Stimulated activated effector memory CD8-positive, alpha-beta T cell treated with anti-CD3 and anti-CD28 coated beads, Interleukin-12 subunit alpha, Interleukin-12 subunit beta, amount 100 ng/mL, for 72 hours (primary cell): ENCODE results near the gene PTX4.

ENCODE experiments used
- ATAC-seq: fragments of 150-1000 bp; cut with Tn5 transposase; 2 replicates; pipeline ENCODE4 v1.10.0; 2021
- DNase-seq, 2 donors: peaks; one replicate each; pipeline ENCODE4 v3.0.0; 2021 to 2022; ENCODE audit warnings: low spot score in 2 of 2
- H3K27ac Mint-ChIP-seq: one replicate; pipeline ENCODE4 v1.8.0; 2022; ENCODE audit warnings: mild to moderate bottlenecking, mixed read lengths
- H3K36me3 Mint-ChIP-seq: one replicate; pipeline ENCODE4 v1.8.0; 2022; ENCODE audit warnings: mild to moderate bottlenecking, mixed read lengths
- H3K4me1 Mint-ChIP-seq: one replicate; pipeline ENCODE4 v1.8.0; 2022; ENCODE audit warnings: mixed read lengths
- H3K4me3 Mint-ChIP-seq: one replicate; pipeline ENCODE4 v1.8.0; 2022; ENCODE audit warnings: mild to moderate bottlenecking, mixed read lengths
- H3K9me3 Mint-ChIP-seq: one replicate; pipeline ENCODE4 v1.8.0; 2022; ENCODE audit warnings: mixed read lengths

Gene PTX4

DNA sequence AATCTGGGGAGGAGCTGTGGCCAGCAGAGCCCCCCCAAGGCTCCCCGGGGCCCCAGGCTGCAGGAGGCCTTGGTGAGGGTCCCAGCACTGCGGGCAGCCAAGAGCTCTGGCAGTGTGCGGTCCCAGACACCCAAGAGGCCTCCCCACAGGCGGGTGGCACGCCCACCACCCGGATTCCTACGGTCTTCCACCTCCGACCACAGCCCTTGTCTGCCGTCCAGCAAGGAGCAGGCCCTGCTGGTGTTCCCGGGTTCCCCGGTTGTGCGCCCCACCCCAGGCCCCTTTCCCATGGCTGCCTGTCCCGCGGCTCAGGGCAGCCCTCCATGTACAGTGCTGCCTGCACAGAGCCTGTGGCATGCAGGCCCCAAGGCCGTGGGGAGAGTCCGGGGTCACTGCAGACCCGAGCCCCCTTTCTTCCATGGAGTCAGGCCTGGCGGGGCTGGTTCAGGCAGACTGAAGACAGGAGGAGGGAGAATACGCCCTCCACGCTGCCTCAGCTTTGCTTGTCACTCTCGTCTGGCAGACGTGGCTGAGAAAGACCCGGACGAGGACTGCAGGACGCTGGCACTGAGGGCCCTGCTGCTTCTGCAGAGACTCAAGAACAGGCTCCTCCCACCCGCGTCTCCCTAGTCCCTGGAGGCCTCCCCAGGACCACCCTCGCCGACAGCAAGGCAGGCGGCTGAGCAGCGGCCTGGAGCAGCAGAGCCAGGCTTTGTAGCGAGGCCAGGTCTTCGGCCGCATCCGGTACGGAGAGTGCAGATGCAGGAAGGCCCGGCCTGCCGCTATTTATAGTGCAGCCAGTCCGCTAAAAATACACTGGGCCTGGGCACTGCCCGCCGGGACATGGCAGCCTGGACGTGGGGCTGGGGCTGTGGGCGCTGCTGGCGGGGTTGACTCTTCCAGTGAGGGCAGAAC lies 20.8 kb upstream of the PTX4 start:
- no peaks in the 10 kb centered on the region for H3K9me3 Mint-ChIP-seq
- H3K4me3 Mint-ChIP-seq = no peak overlapping the region
- ATAC-seq (no peak), DNase-seq (no peak)
- H3K4me1 Mint-ChIP-seq = no peaks in the 10 kb centered on the region
- H3K36me3 Mint-ChIP-seq = peaks cover 24% of the 10 kb centered on the region
- no peak overlapping the region for H3K27ac Mint-ChIP-seq

DNA sequence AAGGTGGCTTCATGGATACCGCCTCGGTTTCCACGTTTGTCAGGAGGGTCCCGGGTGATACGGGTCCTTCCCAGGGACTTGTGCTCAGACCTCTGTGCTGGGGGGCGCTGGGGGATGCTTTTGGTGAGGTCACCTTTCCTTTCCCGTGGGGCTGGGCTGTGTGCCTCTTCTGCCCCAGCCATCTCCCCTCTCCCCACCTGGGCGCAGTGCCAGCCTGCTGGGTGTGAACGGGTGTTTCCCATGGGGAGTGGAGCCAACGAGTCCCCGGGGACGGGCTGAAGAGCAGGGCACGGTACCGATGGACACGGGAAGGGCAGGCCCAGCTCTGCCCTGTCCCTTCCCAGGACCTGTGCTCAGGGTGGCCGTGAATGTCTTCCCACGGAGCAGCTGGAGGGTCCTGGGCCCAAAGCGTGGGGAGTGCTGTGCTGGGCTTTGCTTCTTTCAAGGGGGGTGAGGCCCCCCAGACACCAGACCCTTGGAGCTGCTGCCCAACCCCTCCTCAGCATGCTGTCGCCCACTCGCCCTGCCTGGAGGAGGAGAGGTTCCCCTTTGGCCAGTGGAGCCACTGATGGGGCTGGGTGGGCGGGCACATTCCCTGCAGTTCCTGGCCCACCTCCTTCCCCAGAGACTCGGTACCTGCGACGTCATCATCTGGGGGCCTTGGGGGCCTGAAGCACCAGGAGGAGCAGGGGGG lies 19.9 kb upstream of the PTX4 start:
- Mint-ChIP-seq H3K9me3 (no peaks in the 10 kb centered on the region), H3K27ac (no peak overlapping the region), H3K4me1 (no peaks in the 10 kb centered on the region), H3K36me3 (peaks cover 24% of the 10 kb centered on the region), H3K4me3 (no peak overlapping the region)
- ATAC-seq (no peak), DNase-seq (no peak)

- peaks cover 27% of the 10 kb centered on the region for H3K36me3 Mint-ChIP-seq
- no peaks in the 10 kb centered on the region for H3K4me1 Mint-ChIP-seq
- H3K9me3 Mint-ChIP-seq = no peaks in the 10 kb centered on the region
- DNase-seq (no peak), ATAC-seq (no peak)
- H3K4me3 Mint-ChIP-seq = no peak overlapping the region
- H3K27ac Mint-ChIP-seq = no peak overlapping the region
Measured at GRCh38 chr16:1506494-1507213, 17.9 kb upstream of the PTX4 start.

- Mint-ChIP-seq H3K4me1 (no peaks in the 10 kb centered on the region), H3K4me3 (no peak overlapping the region), H3K36me3 (peaks cover 28% of the 10 kb centered on the region), H3K9me3 (no peaks in the 10 kb centered on the region), H3K27ac (no peak overlapping the region)
- no peak for ATAC-seq
- DNase-seq = no peak
Measured at GRCh38 chr16:1505912-1506311, 17.2 kb upstream of the PTX4 start.

- DNase-seq (no peak), ATAC-seq (no peak)
- no peak overlapping the region for H3K4me3 Mint-ChIP-seq
- no peak overlapping the region for H3K27ac Mint-ChIP-seq
- H3K9me3 Mint-ChIP-seq = no peaks in the 10 kb centered on the region
- H3K4me1 Mint-ChIP-seq = no peaks in the 10 kb centered on the region
- peaks cover 24% of the 10 kb centered on the region for H3K36me3 Mint-ChIP-seq
Measured at GRCh38 chr16:1505073-1505844, 16.5 kb upstream of the PTX4 start.

DNA sequence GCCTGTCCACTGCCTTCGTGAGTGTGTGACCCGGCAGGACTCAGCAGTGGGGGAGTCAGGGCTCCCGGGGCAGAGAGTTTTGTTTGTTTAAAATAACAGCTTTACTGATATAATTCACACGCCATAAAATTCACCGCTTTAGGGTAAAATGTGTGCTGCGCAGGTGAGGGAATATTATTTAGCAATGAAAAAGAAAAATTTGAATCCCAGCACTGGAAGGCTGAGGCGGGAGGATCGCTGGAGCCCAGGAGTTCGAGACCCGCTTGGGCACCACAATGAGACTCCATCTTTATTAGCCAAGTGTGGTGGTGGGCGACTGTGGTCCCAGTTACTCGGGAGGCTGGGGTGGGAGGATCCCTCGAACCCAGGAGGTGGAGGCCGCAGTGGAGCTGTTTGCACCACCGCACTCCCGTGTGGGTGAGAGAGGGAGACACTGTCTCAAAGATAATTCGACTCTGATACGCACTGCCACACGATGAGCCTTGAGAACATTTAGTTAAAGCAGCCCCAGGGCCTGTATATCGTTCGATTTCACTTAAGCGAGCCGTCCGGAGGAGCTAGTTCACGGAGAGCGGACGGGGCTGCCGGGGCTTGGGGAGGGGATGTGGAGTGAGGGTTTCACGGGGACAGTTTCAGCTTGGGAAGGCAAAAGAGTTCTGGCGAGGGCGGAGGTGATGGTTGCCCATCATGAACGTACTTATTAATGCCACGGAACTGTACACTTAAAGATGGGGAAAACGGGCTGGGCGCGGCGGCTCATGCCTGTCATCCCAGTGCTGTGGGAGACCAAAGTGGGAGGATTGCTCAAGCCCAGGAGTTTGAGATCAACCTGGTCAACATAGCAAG lies 14.6 kb upstream of the PTX4 start:
- peaks cover 27% of the 10 kb centered on the region for H3K36me3 Mint-ChIP-seq
- DNase-seq (no peak), ATAC-seq (no peak)
- H3K27ac Mint-ChIP-seq = no peak overlapping the region
- H3K4me1 Mint-ChIP-seq = no peaks in the 10 kb centered on the region
- no peak overlapping the region for H3K4me3 Mint-ChIP-seq
- no peaks in the 10 kb centered on the region for H3K9me3 Mint-ChIP-seq

DNA sequence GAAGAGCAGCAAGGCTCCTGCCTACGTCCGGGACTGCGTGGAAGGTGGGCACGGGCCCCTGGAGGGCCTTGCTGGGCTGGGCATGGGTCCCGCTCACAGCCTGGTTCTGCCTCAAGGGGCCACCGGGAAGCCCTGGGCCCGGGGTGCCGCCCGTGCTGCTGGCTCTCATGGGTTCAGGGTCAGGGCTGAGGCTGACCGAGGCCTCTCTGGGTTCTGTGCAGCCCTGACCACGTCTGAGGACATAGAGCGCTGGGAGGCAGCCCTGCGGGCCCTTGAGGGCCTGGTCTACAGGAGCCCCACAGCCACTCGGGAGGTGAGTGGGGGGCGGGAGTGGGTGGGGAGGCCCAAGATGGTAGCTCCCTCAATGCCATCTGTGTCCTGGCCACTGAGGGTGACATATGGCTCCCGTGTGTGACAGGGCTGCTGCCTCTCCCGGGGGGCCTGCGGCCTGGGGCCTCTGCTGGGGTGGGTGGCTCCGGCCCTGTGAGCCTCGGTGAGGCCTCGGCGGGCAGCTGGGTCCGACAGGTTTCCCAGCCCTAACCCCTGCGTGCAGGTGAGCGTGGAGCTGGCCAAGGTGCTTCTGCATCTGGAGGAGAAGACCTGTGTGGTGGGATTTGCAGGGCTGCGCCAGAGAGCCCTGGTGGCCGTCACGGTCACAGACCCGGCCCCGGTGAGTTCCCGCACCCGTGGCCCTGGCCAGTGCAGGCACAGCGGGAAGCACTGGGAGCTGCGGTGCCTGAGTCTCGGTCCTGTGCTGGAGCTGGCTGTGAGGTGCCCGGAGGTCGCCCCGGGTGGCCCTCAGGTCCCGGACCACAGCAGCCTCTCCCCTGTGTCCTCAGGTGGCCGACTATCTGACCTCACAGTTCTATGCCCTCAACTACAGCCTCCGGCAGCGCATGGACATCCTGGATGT lies 13.6 kb upstream of the PTX4 start:
- Mint-ChIP-seq H3K36me3 (peaks cover 33% of the 10 kb centered on the region), H3K4me1 (no peaks in the 10 kb centered on the region), H3K9me3 (no peaks in the 10 kb centered on the region), H3K27ac (no peak overlapping the region), H3K4me3 (no peak overlapping the region)
- ATAC-seq = no peak
- DNase-seq = no peak

DNA sequence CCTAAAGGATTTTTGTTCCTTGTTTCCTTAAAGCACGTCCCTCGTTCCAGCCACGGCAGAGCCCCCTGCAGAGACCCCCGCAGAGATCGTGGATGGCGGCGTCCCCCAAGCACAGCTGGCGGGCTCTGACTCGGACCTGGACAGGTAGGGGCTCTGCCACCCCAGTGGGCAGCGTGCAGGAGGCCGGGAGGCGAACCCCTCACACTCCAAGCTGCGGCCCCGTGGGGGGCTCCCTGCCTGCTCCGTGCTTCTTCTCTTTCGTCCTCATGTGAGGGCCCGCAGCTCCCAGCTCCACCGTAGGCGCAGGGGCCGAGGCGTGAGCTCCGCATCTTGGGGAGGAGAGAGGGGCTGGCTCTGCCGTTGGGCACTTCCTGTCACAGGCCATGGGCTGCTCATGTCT lies 12.9 kb upstream of the PTX4 start:
- H3K4me3 Mint-ChIP-seq = no peak overlapping the region
- H3K9me3 Mint-ChIP-seq = no peaks in the 10 kb centered on the region
- ATAC-seq = no peak
- peaks cover 36% of the 10 kb centered on the region for H3K36me3 Mint-ChIP-seq
- no peak overlapping the region for H3K27ac Mint-ChIP-seq
- no peak for DNase-seq
- H3K4me1 Mint-ChIP-seq = no peaks in the 10 kb centered on the region

- H3K4me3 Mint-ChIP-seq = no peak overlapping the region
- no peaks in the 10 kb centered on the region for H3K9me3 Mint-ChIP-seq
- peaks cover 42% of the 10 kb centered on the region for H3K36me3 Mint-ChIP-seq
- no peaks in the 10 kb centered on the region for H3K4me1 Mint-ChIP-seq
- H3K27ac Mint-ChIP-seq = no peak overlapping the region
- DNase-seq (no peak), ATAC-seq (no peak)
Measured at GRCh38 chr16:1500465-1501150, 11.9 kb upstream of the PTX4 start.

- ATAC-seq = no peak
- Mint-ChIP-seq H3K36me3 (peaks cover 47% of the 10 kb centered on the region), H3K4me1 (no peaks in the 10 kb centered on the region)
Measured at GRCh38 chr16:1499756-1500464, 11.2 kb upstream of the PTX4 start.

DNA sequence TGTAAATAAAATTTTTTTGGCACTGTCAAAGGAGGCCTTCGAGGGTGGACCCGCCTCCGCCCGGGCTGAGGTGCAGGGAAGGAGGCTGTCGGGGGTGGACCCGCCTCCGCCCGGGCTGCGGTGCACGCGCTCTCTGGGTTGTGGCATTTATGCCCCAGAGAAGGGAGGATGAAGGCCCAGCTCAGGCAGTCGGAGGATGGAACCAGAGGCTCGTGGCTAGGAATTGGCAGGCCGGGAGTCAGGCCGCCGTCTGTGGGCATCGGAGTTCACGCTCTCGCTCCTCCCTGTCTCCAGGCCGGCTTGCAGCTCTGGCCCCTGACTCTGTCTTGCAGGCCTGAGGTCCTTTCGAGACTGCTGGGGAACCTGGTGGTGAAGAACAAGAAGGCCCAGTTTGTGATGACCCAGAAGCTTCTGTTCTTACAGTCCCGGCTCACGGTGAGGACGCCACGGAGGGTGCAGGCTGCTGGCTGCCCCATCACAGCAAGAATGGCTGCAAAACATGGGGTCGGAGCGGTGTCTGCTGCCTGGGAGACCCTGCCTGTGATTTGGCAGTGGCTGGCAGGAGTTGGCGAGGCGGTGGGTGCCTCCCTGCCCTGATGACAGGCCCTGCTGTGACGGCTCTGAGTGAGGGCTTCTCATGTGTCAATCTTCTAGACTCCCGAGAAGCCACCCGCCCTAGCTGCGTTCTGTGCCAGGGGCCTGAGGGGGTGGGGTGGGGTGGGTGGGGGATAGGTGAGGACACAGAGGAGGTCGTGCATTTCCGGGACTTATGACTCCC lies 10.3 kb upstream of the PTX4 start:
- peaks cover 5% of the 10 kb centered on the region for H3K4me1 Mint-ChIP-seq
- H3K4me3 Mint-ChIP-seq = no peak overlapping the region
- ATAC-seq (no peak), DNase-seq (no peak)
- H3K27ac Mint-ChIP-seq = no peak overlapping the region
- no peaks in the 10 kb centered on the region for H3K9me3 Mint-ChIP-seq
- H3K36me3 Mint-ChIP-seq = peaks cover 50% of the 10 kb centered on the region

More at GRCh38 chr16:1499756-1500464, 11.2 kb upstream of the PTX4 start:
- no peak overlapping the region for H3K27ac Mint-ChIP-seq
- H3K9me3 Mint-ChIP-seq = no peaks in the 10 kb centered on the region
- no peak overlapping the region for H3K4me3 Mint-ChIP-seq
- no peak for DNase-seq

- H3K9me3 Mint-ChIP-seq = no peaks in the 10 kb centered on the region
- H3K4me1 Mint-ChIP-seq = peaks cover 18% of the 10 kb centered on the region
- no peak overlapping the region for H3K27ac Mint-ChIP-seq
- ATAC-seq = no peak
- H3K4me3 Mint-ChIP-seq = no peak overlapping the region
- peaks cover 57% of the 10 kb centered on the region for H3K36me3 Mint-ChIP-seq
- no peak for DNase-seq
Measured at GRCh38 chr16:1497014-1497598, 8.4 kb upstream of the PTX4 start.
